GM18508 (cell line): ENCODE data around the gene TTLL6.

ENCODE experiments used
- ATAC-seq: cut with Tn5 transposase; IDR thresholded peaks from one replicate; pipeline ENCODE4 v1.9.1; 2021; ENCODE audit warnings: moderate number of reproducible peaks; ENCODE audit not compliant: insufficient read depth, unreplicated experiment

The TTLL6 gene

GRCh38 chr17:48769009-48769675 is 47.9 kb downstream of the TTLL6 start:
- ATAC-seq, result no peak

GRCh38 chr17:48767263-48767774 is 49.7 kb downstream of the TTLL6 start:
- ATAC-seq, result no peak

- no peak for ATAC-seq
Observed at GRCh38 chr17:48761114-48761513, 55.9 kb downstream of the TTLL6 start.

- no peak for ATAC-seq
Observed at GRCh38 chr17:48760411-48760810, 56.6 kb downstream of the TTLL6 start.

- ATAC-seq, result no peak
Observed at GRCh38 chr17:48759288-48759687, 57.7 kb downstream of the TTLL6 start.

GRCh38 chr17:48757524-48757961 is 59.5 kb downstream of the TTLL6 start:
- ATAC-seq, result no peak

- no peak for ATAC-seq
Observed at GRCh38 chr17:48756830-48757251, 60.2 kb downstream of the TTLL6 start.

GRCh38 chr17:48755356-48755755 is 61.7 kb downstream of the TTLL6 start:
- ATAC-seq, result no peak

- ATAC-seq, result no peak
Observed at GRCh38 chr17:48754500-48755261, 62.3 kb downstream of the TTLL6 start.

- no peak for ATAC-seq
Observed at GRCh38 chr17:48753794-48754499, 63.1 kb downstream of the TTLL6 start.

GRCh38 chr17:48752399-48753288 is 64.4 kb downstream of the TTLL6 start:
- ATAC-seq, result no peak

- no peak for ATAC-seq
Observed at GRCh38 chr17:48751733-48752398, 65.2 kb downstream of the TTLL6 start.

- no peak for ATAC-seq
Observed at GRCh38 chr17:48751172-48751571, 65.9 kb downstream of the TTLL6 start.

- no peak for ATAC-seq
Observed at GRCh38 chr17:48749621-48750553, 67.1 kb downstream of the TTLL6 start.

- ATAC-seq, result no peak
Observed at GRCh38 chr17:48748718-48749566, 68.1 kb downstream of the TTLL6 start.

GRCh38 chr17:48747445-48748363 is 69.3 kb downstream of the TTLL6 start:
- no peak for ATAC-seq
